Transverse colon (tissue), 4 donors: ENCODE results near the gene NME5. TPM values are rescaled to one million over a fixed set of nuclear protein-coding genes. Genes with fewer than 3 reads are reported as not detected.
"Not testable (repeated sequence)": the region's sequence is repeated elsewhere in the genome, so short reads cannot be mapped to it uniquely, and the experiment has no call there.

Source experiments
- DNase-seq: peaks from one replicate; pipeline ENCODE4 v3.0.0-alpha.2; 2019
- H3K27ac ChIP-seq, 4 donors: fragments of 200-600 bp; sonication (generic); 2 replicates each; pipeline ENCODE4 v1.5.1; 2016 to 2018; ENCODE audit warnings: inconsistent platforms in 4 of 4
- H3K27me3 ChIP-seq: fragments of 200-600 bp; sonication (generic); 2 replicates; pipeline ENCODE4 v1.5.1; 2017; ENCODE audit warnings: inconsistent platforms
- H3K36me3 ChIP-seq, 4 donors: fragments of 200-600 bp; sonication (generic); 2 replicates each; pipeline ENCODE4 v1.5.1; 2017 to 2019; ENCODE audit warnings: inconsistent platforms in 4 of 4
- H3K4me1 ChIP-seq, 4 donors: fragments of 200-600 bp; sonication (generic); 2 replicates each; pipeline ENCODE4 v1.5.1; 2017 to 2020; ENCODE audit warnings: inconsistent platforms in 4 of 4
- H3K4me3 ChIP-seq, 4 donors: fragments of 200-600 bp; sonication (generic); 1 replicate in 1 of 4; 2 replicates in 3 of 4; pipeline versions ENCODE4 v1.5.1 to v1.6.1; 2017 to 2019; ENCODE audit warnings: inconsistent platforms in 4 of 4
- H3K9me3 ChIP-seq, 2 donors: fragments of 200-600 bp; sonication (generic); 2 replicates each; pipeline ENCODE4 v1.5.1; 2017 to 2019; ENCODE audit warnings: inconsistent platforms in 2 of 2
- EP300 ChIP-seq: sonication (generic); formaldehyde crosslinking; IDR thresholded peaks from one replicate; pipeline ENCODE4 v1.6.1; 2017; ENCODE audit warnings: antibody characterized with exemption, low read depth
- POLR2A ChIP-seq: fragments of 450-650 bp; IDR thresholded peaks from one replicate; pipeline ENCODE4 v1.6.1; 2016; ENCODE audit warnings: antibody characterized with exemption, mild to moderate bottlenecking, moderate library complexity
- POLR2AphosphoS5 ChIP-seq, 3 donors: sonication (generic); formaldehyde crosslinking; IDR thresholded peaks; one replicate each; pipeline ENCODE4 v1.6.1; 2016; ENCODE audit warnings: antibody characterized with exemption in 3 of 3
- WGBS, 2 donors: methylation state at CpG; one replicate each; pipeline ENCODE4 v1.1.5; 2018; ENCODE audit warnings: low coverage in 1 of 2; 5-methylcytosine and 5-hydroxymethylcytosine counted together
- in situ Hi-C, 4 donors: fragments of 200-750 bp; cut with MboI; loops; one replicate each; pipeline versions ENCODE4 v1.15.0 to v1.15.1; 2017; ENCODE audit warnings: low sequenced_read_pairs in 3 of 4, low pct_ligation_motif_present in 1 of 4, low pct_unique_long_range_greater_than_20kb in 1 of 4
- intact Hi-C: fragments of 100-400 bp; cut with DNase I; formaldehyde crosslinking; loops from one replicate; pipeline ENCODE4 v1.15.1; 2023; ENCODE audit warnings: low total_unique reads
- total RNA-seq, 4 donors: library from RNA; depleted of rRNA; stranded (reverse); fragments of >200 nt; gene quantifications; one replicate each; pipeline ENCODE4 v1.1.0, GENCODE V29; 2016
- TF ChIP-seq, protein P1 (sequence below), 5 experiments: fragments of 200-600 bp in 3 of 5; fragments of 450-650 bp in 2 of 5; sonication (generic) in 3 of 5; IDR thresholded peaks; 1 replicate in 2 of 5; 2 replicates in 3 of 5; pipeline ENCODE4 v1.5.1; 2016 to 2017; ENCODE audit warnings: antibody characterized with exemption in 5 of 5, inconsistent platforms in 3 of 5, mild to moderate bottlenecking in 2 of 5, moderate library complexity in 1 of 5

Gene NME5
- total RNA-seq, 4 donors from 2014 or later = not detected

DNA sequence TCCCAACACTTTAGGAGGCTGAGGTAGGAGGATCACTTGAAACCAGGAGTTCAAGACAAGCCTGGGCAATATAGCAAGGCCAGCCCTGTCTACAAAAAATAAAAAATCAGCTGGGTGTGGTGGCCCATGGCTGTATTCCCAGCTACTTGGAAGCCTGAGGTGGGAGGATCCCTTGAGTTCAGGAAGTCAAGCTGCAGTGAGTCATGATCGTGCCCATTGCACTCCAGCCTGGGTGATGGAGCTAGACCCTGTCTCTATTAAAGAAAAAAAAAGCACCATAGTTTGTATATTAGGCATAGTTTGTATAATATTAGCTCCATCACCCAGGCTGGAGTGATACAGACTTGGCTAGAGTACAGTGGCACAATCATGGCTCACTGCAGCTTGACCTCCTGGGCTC lies 9.6 kb upstream of the NME5 start:
- no peak overlapping the region for H3K27ac ChIP-seq
- no peaks in the 10 kb centered on the region for H3K36me3 ChIP-seq
- no peaks in the 10 kb centered on the region for H3K9me3 ChIP-seq
- intact Hi-C loops = no loop called here
- TF ChIP-seq EP300 (no peak), POLR2AphosphoS5 (IDR thresholded peaks at IDR 0.05) (no peak), POLR2A (no peak)
- TF ChIP-seq, protein P1, sequence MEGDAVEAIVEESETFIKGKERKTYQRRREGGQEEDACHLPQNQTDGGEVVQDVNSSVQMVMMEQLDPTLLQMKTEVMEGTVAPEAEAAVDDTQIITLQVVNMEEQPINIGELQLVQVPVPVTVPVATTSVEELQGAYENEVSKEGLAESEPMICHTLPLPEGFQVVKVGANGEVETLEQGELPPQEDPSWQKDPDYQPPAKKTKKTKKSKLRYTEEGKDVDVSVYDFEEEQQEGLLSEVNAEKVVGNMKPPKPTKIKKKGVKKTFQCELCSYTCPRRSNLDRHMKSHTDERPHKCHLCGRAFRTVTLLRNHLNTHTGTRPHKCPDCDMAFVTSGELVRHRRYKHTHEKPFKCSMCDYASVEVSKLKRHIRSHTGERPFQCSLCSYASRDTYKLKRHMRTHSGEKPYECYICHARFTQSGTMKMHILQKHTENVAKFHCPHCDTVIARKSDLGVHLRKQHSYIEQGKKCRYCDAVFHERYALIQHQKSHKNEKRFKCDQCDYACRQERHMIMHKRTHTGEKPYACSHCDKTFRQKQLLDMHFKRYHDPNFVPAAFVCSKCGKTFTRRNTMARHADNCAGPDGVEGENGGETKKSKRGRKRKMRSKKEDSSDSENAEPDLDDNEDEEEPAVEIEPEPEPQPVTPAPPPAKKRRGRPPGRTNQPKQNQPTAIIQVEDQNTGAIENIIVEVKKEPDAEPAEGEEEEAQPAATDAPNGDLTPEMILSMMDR (IDR thresholded peaks at IDR 0.05) = no peak
- in situ Hi-C loops = loop anchor here in 1 of 4 donors (25.0 kb wide), 1 partner anchor 362 kb away; no protein-coding TSS in a partner anchor
- no peaks in the 10 kb centered on the region for H3K27me3 ChIP-seq
- peak; percentile 27 for DNase-seq
- 50% methylated on average over 1 of the region's 1 CpG; no CpG with 5 or more reads in 1 of the 2 donors for WGBS, 2 donors
- H3K4me1 ChIP-seq = peaks cover 0 to 4% (median 0%) of the 10 kb centered on the region in 4 donors
- H3K4me3 ChIP-seq = no peak overlapping the region

DNA sequence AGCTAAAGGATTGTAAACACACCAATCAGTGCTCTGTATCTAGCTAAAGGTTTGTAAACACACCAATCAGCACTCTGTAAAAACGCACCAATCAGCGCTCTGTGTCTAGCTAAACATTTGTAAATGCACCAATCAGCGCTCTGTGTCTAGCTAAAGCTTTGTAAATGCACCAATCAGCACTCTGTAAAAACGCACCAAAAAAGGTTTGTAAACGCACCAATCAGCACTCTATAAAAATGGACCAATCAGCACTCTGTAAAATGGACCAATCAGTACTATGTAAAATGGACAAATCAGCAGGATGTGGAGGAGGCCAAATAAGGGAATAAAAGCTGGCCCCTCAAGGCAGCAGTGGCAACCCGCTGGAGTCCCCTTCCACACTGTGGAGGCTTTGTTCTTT lies 4.3 kb upstream of the NME5 start:
- H3K9me3 ChIP-seq, H3K27me3 ChIP-seq, H3K27ac ChIP-seq, H3K36me3 ChIP-seq, intact Hi-C loops, DNase-seq, H3K4me3 ChIP-seq: not testable (repeated sequence)
- in situ Hi-C loops = loop anchor here in 1 of 4 donors (25.0 kb wide), 1 partner anchor 356 kb away; no protein-coding TSS in a partner anchor
- H3K4me1 ChIP-seq = peaks cover 0 to 11% (median 2%) of the 10 kb centered on the region in 4 donors
- WGBS, 2 donors = 95 to 97% methylated on average over 5 to 6 of the region's 6 CpGs

- H3K27ac ChIP-seq = no peak overlapping the region
- no peaks in the 10 kb centered on the region for H3K9me3 ChIP-seq
- H3K36me3 ChIP-seq = no peaks in the 10 kb centered on the region
- peaks cover 3% of the 10 kb centered on the region for H3K27me3 ChIP-seq
- intact Hi-C loops = no loop called here
- H3K4me3 ChIP-seq = no peak overlapping the region
- WGBS, 2 donors = 71 to 100% methylated on average over 1 of the region's 1 CpG
- TF ChIP-seq, protein P1 (IDR thresholded peaks at IDR 0.05) = no peak
- TF ChIP-seq EP300 (no peak), POLR2AphosphoS5 (IDR thresholded peaks at IDR 0.05) (no peak), POLR2A (no peak)
- in situ Hi-C loops = loop anchor here in 1 of 4 donors (25.0 kb wide), 1 partner anchor 354 kb away; no protein-coding TSS in a partner anchor
- DNase-seq = no peak
- peaks cover 0 to 15% (median 3%) of the 10 kb centered on the region in 4 donors for H3K4me1 ChIP-seq
Observed at GRCh38 chr5:138141734-138142133, 2.5 kb upstream of the NME5 start.

DNA sequence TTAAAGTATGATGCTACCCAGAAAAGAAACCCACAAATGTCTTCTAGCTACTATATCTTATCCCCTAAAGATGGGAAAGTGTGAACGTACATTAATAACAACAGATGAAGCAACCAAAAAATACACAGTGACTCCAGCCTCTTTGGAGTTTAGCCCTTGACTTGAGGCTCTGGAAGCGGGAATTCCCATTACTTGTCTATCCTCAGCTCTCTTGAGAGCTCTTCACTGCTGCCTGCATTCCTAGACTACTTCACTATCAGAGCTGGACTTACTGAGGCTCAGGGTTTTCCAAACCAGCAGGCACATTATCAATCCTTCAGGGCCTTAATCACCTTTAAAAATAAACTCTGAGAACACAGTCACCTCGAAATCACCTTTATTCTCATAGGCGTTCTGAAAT lies 1.0 kb upstream of the NME5 start:
- H3K27me3 ChIP-seq = peaks cover 3% of the 10 kb centered on the region
- TF ChIP-seq POLR2AphosphoS5 (IDR thresholded peaks at IDR 0.05) = no peak
- TF ChIP-seq POLR2A = no peak
- TF ChIP-seq EP300 = no peak
- TF ChIP-seq, protein P1 (IDR thresholded peaks at IDR 0.05) = no peak
- DNase-seq = no peak
- no peaks in the 10 kb centered on the region for H3K9me3 ChIP-seq
- H3K4me3 ChIP-seq = no peak overlapping the region
- no peaks in the 10 kb centered on the region for H3K36me3 ChIP-seq
- intact Hi-C loops (no loop called here), in situ Hi-C loops (loop anchor here in 1 of 4 donors (25.0 kb wide), 1 partner anchor 353 kb away; no protein-coding TSS in a partner anchor)
- peaks cover 0 to 15% (median 3%) of the 10 kb centered on the region in 4 donors for H3K4me1 ChIP-seq
- 50 to 64% methylated on average over 2 to 4 of the region's 4 CpGs for WGBS, 2 donors
- H3K27ac ChIP-seq = no peak overlapping the region

DNA sequence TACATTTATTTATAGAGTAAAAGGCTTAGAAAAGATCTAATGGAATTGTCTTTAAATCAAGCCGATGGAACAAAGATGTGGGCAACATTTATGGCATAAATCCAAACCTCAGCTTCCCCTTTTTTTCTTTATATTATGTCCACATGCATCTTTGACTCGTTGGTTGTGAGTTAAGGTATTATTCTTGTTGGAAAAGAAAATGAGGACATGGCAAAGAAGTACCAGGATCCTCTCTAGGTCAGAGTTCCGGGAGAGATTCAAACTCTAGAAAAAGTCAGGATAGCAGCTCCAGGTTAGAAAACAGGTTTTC lies 508 bp upstream of the NME5 start:
- WGBS, 2 donors = 43 to 46% methylated on average over 3 of the region's 3 CpGs
- no peak overlapping the region for H3K4me3 ChIP-seq
- in situ Hi-C loops = loop anchor here in 3 of 4 donors (5.0 to 25.0 kb wide), 4 partner anchors 62 to 355 kb away; no protein-coding TSS in a partner anchor

More for the DNA sequence above, 508 bp upstream of the NME5 start:
- TF ChIP-seq EP300 (no peak), POLR2A (no peak), POLR2AphosphoS5 (IDR thresholded peaks at IDR 0.05) (no peak)
- TF ChIP-seq, protein P1 (IDR thresholded peaks at IDR 0.05) = no peak
- peaks cover 3% of the 10 kb centered on the region for H3K27me3 ChIP-seq
- H3K4me1 ChIP-seq = peaks cover 0 to 15% (median 3%) of the 10 kb centered on the region in 4 donors
- DNase-seq = no peak
- no peak overlapping the region for H3K27ac ChIP-seq
- intact Hi-C loops = loop anchor here (10.0 kb wide), 1 partner anchor 365 kb away; no protein-coding TSS in a partner anchor
- H3K36me3 ChIP-seq = no peaks in the 10 kb centered on the region
- H3K9me3 ChIP-seq = no peaks in the 10 kb centered on the region
